Germinal center (tissue), 1 donor: ENCODE data around the gene NPFF.

Experiments
- DNase-seq: peaks from one replicate; pipeline ENCODE4 v3.0.0; 2012; ENCODE audit warnings: mixed read lengths, low spot score

NPFF gene

GRCh38 chr12:53474819-53475218 lies 32.5 kb downstream of the NPFF start:
- no peak for DNase-seq

- no peak for DNase-seq
These were observed 33.2 kb downstream of the NPFF start for GRCh38 chr12:53474077-53474476.

- DNase-seq = no peak
These were observed 35.2 kb downstream of the NPFF start for GRCh38 chr12:53472056-53472582.

- DNase-seq = no peak
These were observed 39.0 kb downstream of the NPFF start for GRCh38 chr12:53468282-53468681.

GRCh38 chr12:53467880-53468279 lies 39.4 kb downstream of the NPFF start:
- DNase-seq = no peak

GRCh38 chr12:53467082-53467481 lies 40.2 kb downstream of the NPFF start:
- no peak for DNase-seq

- no peak for DNase-seq
These were observed 40.6 kb downstream of the NPFF start for GRCh38 chr12:53466640-53467039.

GRCh38 chr12:53465679-53466078 lies 41.6 kb downstream of the NPFF start:
- DNase-seq = no peak

GRCh38 chr12:53464685-53465418 lies 42.4 kb downstream of the NPFF start:
- no peak for DNase-seq

GRCh38 chr12:53463802-53464560 lies 43.3 kb downstream of the NPFF start:
- no peak for DNase-seq

GRCh38 chr12:53462935-53463334 lies 44.3 kb downstream of the NPFF start:
- DNase-seq = no peak

- no peak for DNase-seq
These were observed 45.7 kb downstream of the NPFF start for GRCh38 chr12:53461591-53461990.

- DNase-seq = no peak
These were observed 46.2 kb downstream of the NPFF start for GRCh38 chr12:53461059-53461458.

- DNase-seq = no peak
These were observed 48.2 kb downstream of the NPFF start for GRCh38 chr12:53459097-53459496.
